Endothelial cell of umbilical vein (primary cell): ENCODE data around the gene SMIM44. TPM values are rescaled to one million over a fixed set of nuclear protein-coding genes. Genes with fewer than 3 reads are reported as not detected.
A peak's percentile ranks its signal among the peaks of the same experiment; 100 is the strongest.

Experiments used
- BruUV-seq: library from RNA; stranded (reverse); fragments of 400-500 nt; replicated peaks from 2 replicates; lab custom pipeline; 2021; lab: Mats Ljungman, UMichigan
- CTCF ChIA-PET: fragments of 300-600, 350-600 bp; sonication (Branson Sonifier 250); formaldehyde crosslinking; loops from one replicate; lab custom pipeline; 2021; ENCODE audit warnings: antibody characterized with exemption, inconsistent platforms; lab: Charles Lee
- POLR2A ChIA-PET: fragments of 300-600, 350-600 bp; sonication (Branson Sonifier 250); formaldehyde crosslinking; loops from one replicate; lab custom pipeline; 2021; ENCODE audit warnings: antibody characterized with exemption, inconsistent platforms; lab: Charles Lee
- DNase-seq: peaks from one replicate; pipeline ENCODE4 v3.0.0-alpha.2; 2011; ENCODE audit warnings: low read depth, low spot score
- FAIRE-seq: peaks from 2 replicates; lab custom pipeline; 2011; peaks lifted over from hg19 to GRCh38; lab: Jason Lieb, UNC
- H2AFZ ChIP-seq: 2 replicates; pipeline ENCODE4 v1.6.0; 2012; ENCODE audit warnings: low read depth, low read length, control low read depth, inconsistent platforms
- H3K27ac ChIP-seq: 2 replicates; pipeline ENCODE4 v1.5.1; 2011; ENCODE audit warnings: low read depth, mild to moderate bottlenecking, control low read depth, low read length, moderate library complexity; ENCODE audit not compliant: insufficient read depth
- H3K27me3 ChIP-seq, 2 experiments: 2 replicates each; pipeline versions ENCODE4 v1.6.0 to v1.6.1; 2011; ENCODE audit warnings: low read length in 2 of 2, mixed read lengths in 1 of 2; ENCODE audit not compliant: control insufficient read depth in 2 of 2, insufficient read depth in 2 of 2
- H3K36me3 ChIP-seq, 2 experiments: 2 replicates in 1 of 2; 3 replicates in 1 of 2; pipeline ENCODE4 v1.5.1; 2011; ENCODE audit warnings: low read length in 2 of 2, mild to moderate bottlenecking in 1 of 2, moderate library complexity in 1 of 2; ENCODE audit not compliant: control insufficient read depth in 2 of 2, insufficient read depth in 2 of 2; ENCODE audit errors: extremely low read depth in 1 of 2
- H3K4me1 ChIP-seq: 3 replicates; pipeline ENCODE4 v1.5.1; 2011; ENCODE audit warnings: mild to moderate bottlenecking, low read length; ENCODE audit not compliant: control insufficient read depth, insufficient read depth; ENCODE audit errors: extremely low read depth
- H3K4me2 ChIP-seq: 2 replicates; pipeline ENCODE4 v1.6.1; 2011; ENCODE audit warnings: low read length, control low read depth, mixed read lengths; ENCODE audit not compliant: insufficient read depth
- H3K4me3 ChIP-seq, 3 experiments: fragments of 200-600 bp in 1 of 3; sonication (generic), shearing (Covaris generic) in 1 of 3; replicated peaks in 1 of 3; 2 replicates each; pipeline ENCODE4 v1.5.1; 2011 to 2016; ENCODE audit warnings: control low read depth in 3 of 3, low read length in 3 of 3, mild to moderate bottlenecking in 2 of 3, inconsistent platforms in 1 of 3, low read depth in 1 of 3, moderate library complexity in 1 of 3; ENCODE audit not compliant: insufficient read depth in 1 of 3
- H3K79me2 ChIP-seq: 2 replicates; pipeline ENCODE4 v1.6.0; 2012; ENCODE audit warnings: low read length, inconsistent platforms; ENCODE audit not compliant: control insufficient read depth, insufficient read depth
- H3K9ac ChIP-seq: replicated peaks from 2 replicates; pipeline ENCODE3; 2011; ENCODE audit warnings: low read length, control low read depth; ENCODE audit not compliant: insufficient read depth; ENCODE audit errors: extremely low read depth
- H3K9me1 ChIP-seq: replicated peaks from 3 replicates; pipeline ENCODE4 v1.6.0; 2011; ENCODE audit warnings: mild to moderate bottlenecking, low read length; ENCODE audit not compliant: control insufficient read depth, insufficient read depth; ENCODE audit errors: extremely low read depth
- H3K9me3 ChIP-seq: replicated peaks from 2 replicates; pipeline ENCODE4 v1.5.1; 2012; ENCODE audit warnings: low read length, inconsistent platforms; ENCODE audit not compliant: control insufficient read depth, insufficient read depth
- H4K20me1 ChIP-seq: replicated peaks from 2 replicates; pipeline ENCODE3; 2011; ENCODE audit warnings: mild to moderate bottlenecking, low read length; ENCODE audit not compliant: control insufficient read depth, insufficient read depth; ENCODE audit errors: extremely low read depth
- CTCF ChIP-seq, 2 donors: IDR thresholded peaks; 1 replicate in 1 of 2; 2 replicates in 1 of 2; pipeline ENCODE4 v1.5.1; 2011; ENCODE audit warnings: low read length in 2 of 2, mild to moderate bottlenecking in 2 of 2, moderate library complexity in 2 of 2, control low read depth in 1 of 2, inconsistent platforms in 1 of 2, low read depth in 1 of 2; ENCODE audit not compliant: insufficient read depth in 1 of 2; ENCODE audit errors: extremely low read depth in 1 of 2
- EZH2 ChIP-seq: IDR thresholded peaks from 2 replicates; pipeline ENCODE4 v1.6.1; 2012; ENCODE audit warnings: borderline replicate concordance, low read depth, mild to moderate bottlenecking, moderate library complexity, low read length, inconsistent platforms; ENCODE audit not compliant: severe bottlenecking
- FOS ChIP-seq: IDR thresholded peaks from 2 replicates; pipeline ENCODE4 v1.6.1; 2011; ENCODE audit warnings: mild to moderate bottlenecking, low read length, moderate library complexity, borderline replicate concordance; ENCODE audit not compliant: insufficient read depth
- GATA2 ChIP-seq: IDR thresholded peaks from 2 replicates; pipeline ENCODE4 v1.7.0; 2011; ENCODE audit warnings: low read depth, mild to moderate bottlenecking, moderate library complexity, mixed read lengths, low read length; ENCODE audit not compliant: insufficient read length, insufficient read depth
- JUN ChIP-seq: IDR thresholded peaks from 2 replicates; pipeline ENCODE4 v1.6.1; 2011; ENCODE audit warnings: borderline replicate concordance, low read depth; ENCODE audit not compliant: insufficient read length, insufficient read depth
- MAX ChIP-seq: IDR thresholded peaks from 2 replicates; pipeline ENCODE4 v1.6.1; 2011; ENCODE audit not compliant: insufficient read depth, insufficient read length
- MYC ChIP-seq: IDR thresholded peaks from one replicate; pipeline ENCODE4 v1.6.1; 2011; ENCODE audit warnings: mild to moderate bottlenecking, low read depth, low read length
- POLR2A ChIP-seq: IDR thresholded peaks from 2 replicates; pipeline ENCODE4 v1.6.1; 2012; ENCODE audit warnings: low read depth, mild to moderate bottlenecking, control low read depth, low read length
- POLR2AphosphoS5 ChIP-seq: IDR thresholded peaks from 2 replicates; pipeline ENCODE4 v1.6.1; 2012; ENCODE audit warnings: low read depth, mild to moderate bottlenecking, control low read depth, low read length, moderate library complexity; ENCODE audit not compliant: insufficient read depth
- dilution Hi-C: fragments of 300-500 bp; cut with MboI; formaldehyde crosslinking; loops from one replicate; pipeline ENCODE4 v1.15.0; 2019; ENCODE audit warnings: low sequenced_read_pairs; ENCODE audit not compliant: extremely low pct_ligation_motif_present
- intact Hi-C: fragments of 100-400 bp; cut with micrococcal nuclease; formaldehyde crosslinking; loops from one replicate; pipeline ENCODE4 v1.10.0; 2022
- polyA plus RNA-seq, 4 experiments: library from polyadenylated mRNA; depleted of rRNA in 3 of 4; stranded (reverse) in 3 of 4; unstranded in 1 of 4; fragments of >200 nt; gene quantifications; 2 replicates each; pipeline versions ENCODE4 v1.2.1 to v1.2.3, GENCODE V29; 2011 to 2012; ENCODE audit warnings: missing spikeins in 1 of 4
- total RNA-seq: library from RNA; stranded (reverse); gene quantifications from 2 replicates; pipeline ENCODE4 v1.2.3, GENCODE V29; 2021

The SMIM44 gene
- total and polyA plus RNA-seq, 2 donors (not counting 3 experiments of a cell fraction or from before 2014, with no cell fraction given) = not detected

GRCh38 chr19:3469638-3470499 lies 13.4 kb downstream of the SMIM44 start:
- POLR2A ChIA-PET = no interaction called here
- CTCF ChIA-PET = interaction anchor here (0.8 to 3.9 kb wide), 17 partner anchors 9 to 165 kb away, joined by 3 to 39 read pairs (median 5); partner anchors contain the start of gene SMIM44
- Histone ChIP-seq H3K79me2 (no peaks in the 10 kb centered on the region), H3K4me1 (no peaks in the 10 kb centered on the region), H3K4me2 (no peak overlapping the region), H3K9me1 (no peaks in the 10 kb centered on the region), H3K36me3 (no peaks in the 10 kb centered on the region), H3K9me3 (no peaks in the 10 kb centered on the region), H3K27me3 (no peaks in the 10 kb centered on the region), H3K27ac (no peak overlapping the region), H3K4me3 (no peak overlapping the region), H4K20me1 (no peaks in the 10 kb centered on the region), H3K9ac (no peak overlapping the region), H2AFZ (no peak overlapping the region)
- intact Hi-C loops (loop anchor here (5.0 kb wide), 1 partner anchor 163 kb away; no protein-coding TSS in a partner anchor), dilution Hi-C loops (no loop called here)
- FAIRE-seq (no peak), DNase-seq (no peak)
- no TSS peak for BruUV-seq
- TF ChIP-seq POLR2A (no peak), EZH2 (no peak), CTCF (IDR thresholded peaks at IDR 0.05; ENCODE audit: extremely low read depth in 1 of 2, insufficient read depth in 1 of 2, low read depth in 1 of 2, low read length in 2 of 2) (peak in 1 of 2 donors; percentile 5)

GRCh38 chr19:3468211-3468610 lies 15.0 kb downstream of the SMIM44 start:
- dilution Hi-C loops (no loop called here), intact Hi-C loops (no loop called here)
- Histone ChIP-seq H3K4me1 (no peaks in the 10 kb centered on the region), H3K4me2 (no peak overlapping the region), H3K79me2 (no peaks in the 10 kb centered on the region), H3K36me3 (peaks cover 0 to 4% of the 10 kb centered on the region in 2 experiments), H3K9ac (no peak overlapping the region), H4K20me1 (no peaks in the 10 kb centered on the region), H3K27me3 (no peaks in the 10 kb centered on the region), H3K9me1 (no peaks in the 10 kb centered on the region), H3K9me3 (no peaks in the 10 kb centered on the region), H2AFZ (no peak overlapping the region), H3K4me3 (no peak overlapping the region), H3K27ac (no peak overlapping the region)
- ChIA-PET POLR2A (no interaction called here), CTCF (interaction anchor here (3.7 to 3.9 kb wide), 3 partner anchors 16 to 163 kb away, joined by 34 to 39 read pairs (median 39); partner anchors contain the start of gene SMIM44)
- no peak for DNase-seq
- FAIRE-seq = no peak
- no TSS peak for BruUV-seq
- TF ChIP-seq JUN = no peak
- no peak for TF ChIP-seq MYC
- TF ChIP-seq EZH2 = no peak
- TF ChIP-seq POLR2AphosphoS5 = no peak
- TF ChIP-seq GATA2 = no peak
- no peak for TF ChIP-seq CTCF (IDR thresholded peaks at IDR 0.05; ENCODE audit: extremely low read depth in 1 of 2, insufficient read depth in 1 of 2, low read depth in 1 of 2, low read length in 2 of 2)
- no peak for TF ChIP-seq FOS
- no peak for TF ChIP-seq POLR2A
- TF ChIP-seq MAX = no peak
